ENCODE results near the gene ADORA2A. TPM values are rescaled to one million over a fixed set of nuclear protein-coding genes. Genes with fewer than 3 reads are reported as not detected.

Gene ADORA2A
- total and polyA plus RNA-seq, 2 of the 13 experiments (the other 11 are each of a cell fraction or from before 2014, with no cell fraction given): 3.3 to 5.0 TPM

- BruUV-seq (replicated peaks): no TSS peak
- CTCF ChIA-PET (ENCODE audit: low intra/inter-chr PET ratio, low total read pairs): no interaction called here
These were observed 12.9 kb downstream of the ADORA2A start for GRCh38 chr22:24440270-24440717.

GRCh38 chr22:24440718-24441405 lies 13.5 kb downstream of the ADORA2A start:
- in situ Hi-C loops (cut with HindIII; ENCODE audit: extremely low pct_ligation_motif_present, low pct_unique_long_range_greater_than_20kb): no loop called here
- H3K27me3 ChIP-seq (ENCODE audit: control insufficient read depth in 1 of 2, insufficient read depth in 2 of 2, low read length in 2 of 2): no peaks in the 10 kb centered on the region; a peak in 1 of 5 replicates
- peaks cover 13% of the 10 kb centered on the region for H3K4me1 ChIP-seq (ENCODE audit: insufficient read depth, low read length)
- H3K9me3 ChIP-seq (ENCODE audit: low read length): no peaks in the 10 kb centered on the region
- POLR2A ChIA-PET: no interaction called here
- no peak overlapping the region for H3K9ac ChIP-seq (ENCODE audit: insufficient read depth, low read depth, low read length)
- BruUV-seq (replicated peaks): no TSS peak
- ATAC-seq (no peak), DNase-seq (ENCODE audit: low spot score) (no peak), FAIRE-seq (no peak)
- CTCF ChIA-PET (ENCODE audit: low intra/inter-chr PET ratio, low total read pairs): no interaction called here
- H3K4me3 ChIP-seq (replicated peaks in 1 of 3; ENCODE audit: insufficient read depth in 1 of 3, low read depth in 2 of 3, low read length in 3 of 3): no peak overlapping the region
- no peaks in the 10 kb centered on the region; a peak in 1 of 5 replicates for H3K36me3 ChIP-seq (replicated peaks in 1 of 2; ENCODE audit: control insufficient read depth in 1 of 2, insufficient read depth in 2 of 2, low read length in 2 of 2)
- WGBS (ENCODE audit: low lambda C conversion rate): 96% methylated on average over 23 of the region's 30 CpGs
- intact Hi-C loops (cut with micrococcal nuclease; ENCODE audit: unreplicated experiment): no loop called here
- no peaks in the 10 kb centered on the region for H4K20me1 ChIP-seq (ENCODE audit: insufficient read depth, low read length)
- H3K4me2 ChIP-seq (ENCODE audit: low read depth, low read length): no peak overlapping the region
- no peak overlapping the region for H2AFZ ChIP-seq (ENCODE audit: low read length)
- no peaks in the 10 kb centered on the region for H3K79me2 ChIP-seq (ENCODE audit: insufficient read depth, low read length)
- no peak overlapping the region for H3K27ac ChIP-seq (ENCODE audit: extremely low read length, insufficient read depth, low read length)
- TF ChIP-seq ZBTB42 (CRISPR knock-in tag; IDR thresholded peaks at IDR 0.05): no peak
- no peak for TF ChIP-seq KLF16 (CRISPR knock-in tag; IDR thresholded peaks at IDR 0.05)
- TF ChIP-seq RCOR2 (CRISPR knock-in tag; IDR thresholded peaks at IDR 0.05): no peak
- TF ChIP-seq MLXIP (CRISPR knock-in tag; IDR thresholded peaks at IDR 0.05; ENCODE audit: borderline replicate concordance): no peak
- TF ChIP-seq ATF1 (CRISPR knock-in tag; IDR thresholded peaks at IDR 0.05): no peak
- no peak for TF ChIP-seq ARHGAP35 (CRISPR knock-in tag; IDR thresholded peaks at IDR 0.05; ENCODE audit: borderline replicate concordance)
- no peak for TF ChIP-seq AKAP8 (CRISPR knock-in tag; IDR thresholded peaks at IDR 0.05)
- TF ChIP-seq ZBTB3 (CRISPR knock-in tag; IDR thresholded peaks at IDR 0.05; ENCODE audit: borderline replicate concordance, low read depth): no peak
- TF ChIP-seq SRF (IDR thresholded peaks at IDR 0.05; ENCODE audit: low read depth, low read length): no peak
- TF ChIP-seq MAFK (conservative IDR thresholded peaks at IDR 0.05 in 1 of 2, IDR thresholded peaks at IDR 0.05 in 1 of 2; ENCODE audit: low read length in 2 of 2): no peak

More at GRCh38 chr22:24440270-24440717, 12.9 kb downstream of the ADORA2A start:
- ATAC-seq (no peak), FAIRE-seq (no peak), DNase-seq (ENCODE audit: low spot score) (no peak)
- WGBS (ENCODE audit: low lambda C conversion rate): 99% methylated on average over 4 of the region's 10 CpGs
- no peak overlapping the region for H2AFZ ChIP-seq (ENCODE audit: low read length)
- TF ChIP-seq ZNF382 (CRISPR knock-in tag; IDR thresholded peaks at IDR 0.05; ENCODE audit: borderline replicate concordance): no peak
- TF ChIP-seq E2F2 (CRISPR knock-in tag; IDR thresholded peaks at IDR 0.05; ENCODE audit: borderline replicate concordance): no peak
- TF ChIP-seq ZNF484 (CRISPR knock-in tag; IDR thresholded peaks at IDR 0.05; ENCODE audit: borderline replicate concordance, low read depth): no peak
- TF ChIP-seq ARNTL (CRISPR knock-in tag; IDR thresholded peaks at IDR 0.05): no peak
- no peak for TF ChIP-seq NPAS2 (CRISPR knock-in tag; IDR thresholded peaks at IDR 0.05; ENCODE audit: borderline replicate concordance)
- no peak for TF ChIP-seq PHB2 (IDR thresholded peaks at IDR 0.05; ENCODE audit: partially characterized antibody)
- H3K4me2 ChIP-seq (ENCODE audit: low read depth, low read length): no peak overlapping the region
- H3K27me3 ChIP-seq (ENCODE audit: control insufficient read depth in 1 of 2, insufficient read depth in 2 of 2, low read length in 2 of 2): no peaks in the 10 kb centered on the region
- no peaks in the 10 kb centered on the region; a peak in 1 of 5 replicates for H3K36me3 ChIP-seq (replicated peaks in 1 of 2; ENCODE audit: control insufficient read depth in 1 of 2, insufficient read depth in 2 of 2, low read length in 2 of 2)
- POLR2A ChIA-PET: no interaction called here
- no peaks in the 10 kb centered on the region for H3K79me2 ChIP-seq (ENCODE audit: insufficient read depth, low read length)
- H3K4me3 ChIP-seq (replicated peaks in 1 of 3; ENCODE audit: insufficient read depth in 1 of 3, low read depth in 2 of 3, low read length in 3 of 3): no peak overlapping the region
- in situ Hi-C loops (cut with HindIII; ENCODE audit: extremely low pct_ligation_motif_present, low pct_unique_long_range_greater_than_20kb): no loop called here
- H3K4me1 ChIP-seq (ENCODE audit: insufficient read depth, low read length): peaks cover 8% of the 10 kb centered on the region
- no peak overlapping the region for H3K9ac ChIP-seq (ENCODE audit: insufficient read depth, low read depth, low read length)
- no peaks in the 10 kb centered on the region for H3K9me3 ChIP-seq (ENCODE audit: low read length)
- H3K27ac ChIP-seq (ENCODE audit: extremely low read length, insufficient read depth, low read length): no peak overlapping the region
- no peaks in the 10 kb centered on the region for H4K20me1 ChIP-seq (ENCODE audit: insufficient read depth, low read length)
- intact Hi-C loops (cut with micrococcal nuclease; ENCODE audit: unreplicated experiment): no loop called here

Data from HepG2 (cell line).